ENCODE measurements around the gene PITPNC1. TPM values are rescaled to one million over a fixed set of nuclear protein-coding genes. Genes with fewer than 3 reads are reported as not detected.
"Not testable (repeated sequence)": the region's sequence is repeated elsewhere in the genome, so short reads cannot be mapped to it uniquely, and the experiment has no call there.

The PITPNC1 gene
- total RNA-seq, 1 donor from 2014 or later, result 47.1 TPM

DNA sequence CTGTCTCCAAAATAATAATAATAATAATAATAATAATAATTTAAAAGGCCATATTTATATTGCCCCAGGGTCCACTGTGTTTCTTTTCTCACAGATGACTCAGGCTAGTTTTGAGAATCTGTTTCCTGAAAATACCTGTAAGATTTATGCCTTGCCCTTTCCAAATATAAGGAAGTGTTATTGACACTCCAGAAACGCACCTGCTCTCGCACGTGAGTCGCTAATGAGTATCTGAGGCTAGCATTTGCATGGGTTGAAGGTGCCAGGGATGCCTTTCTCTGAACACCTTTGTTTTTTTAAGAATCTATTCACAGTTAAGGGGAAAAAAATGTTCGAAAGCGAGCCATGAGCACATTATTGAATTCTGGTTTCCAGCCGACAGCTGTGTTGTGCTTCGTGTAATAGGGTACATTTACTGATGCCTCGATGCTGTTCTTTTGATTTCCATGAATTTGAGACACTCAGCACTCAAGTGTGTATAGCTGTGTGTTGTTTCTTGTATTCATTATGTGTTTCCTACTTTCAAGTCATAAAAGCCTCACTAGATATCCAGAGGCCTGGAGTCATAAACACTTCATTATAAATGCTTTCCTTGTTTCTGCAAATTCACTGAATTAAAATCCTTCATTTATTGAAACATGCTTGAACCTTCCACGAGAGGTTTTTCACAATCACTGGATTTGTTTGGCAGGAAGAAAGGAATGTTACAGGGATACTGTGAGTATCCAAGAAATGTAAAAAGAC is 295.7 kb downstream of the PITPNC1 start:
- no peak for DNase-seq (ENCODE audit: low spot score)

- no peak for DNase-seq (ENCODE audit: low spot score)
Observed at GRCh38 chr17:67675481-67675880, 298.4 kb downstream of the PITPNC1 start.

GRCh38 chr17:67676305-67676704 is 299.2 kb downstream of the PITPNC1 start:
- DNase-seq (ENCODE audit: low spot score), result no peak

DNA sequence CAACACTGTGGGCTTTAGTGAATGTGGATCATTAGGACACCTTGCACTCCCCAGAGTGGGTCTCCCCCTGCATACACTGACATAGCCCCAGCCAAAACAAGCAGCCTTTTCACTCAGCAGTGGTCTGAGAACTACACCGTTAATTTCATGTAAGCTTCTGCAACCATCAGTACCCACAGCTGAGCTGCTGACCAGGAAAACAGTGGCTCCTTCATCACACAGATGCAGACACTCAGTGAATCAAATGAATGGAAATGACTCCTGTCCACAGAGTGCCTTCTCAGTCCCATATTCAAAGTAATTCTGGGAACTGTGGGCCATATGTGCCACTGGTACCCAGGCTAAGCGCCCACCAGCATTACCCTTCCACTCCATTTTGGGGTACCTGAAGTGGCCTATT is 301.3 kb downstream of the PITPNC1 start:
- DNase-seq (ENCODE audit: low spot score), result no peak

DNA sequence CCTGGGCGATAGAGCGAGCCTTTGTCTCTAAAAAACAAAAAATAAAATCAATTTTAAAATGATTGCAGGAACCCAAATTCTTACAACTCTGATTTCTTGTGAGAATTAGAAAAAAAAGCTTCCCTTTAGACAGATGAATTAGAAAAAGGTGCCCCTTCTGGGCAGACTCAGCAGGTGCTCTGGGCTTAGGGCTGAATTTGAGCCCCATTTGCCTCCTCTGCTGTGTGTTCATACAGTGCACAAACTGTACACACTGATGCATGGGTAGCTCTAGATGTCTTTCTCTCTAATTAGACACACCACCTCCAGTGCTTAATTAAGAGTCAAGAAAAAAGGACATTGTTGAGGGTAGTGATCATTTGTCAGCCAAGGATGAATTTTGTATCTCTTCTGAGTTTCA is 302.1 kb downstream of the PITPNC1 start:
- no peak for DNase-seq (ENCODE audit: low spot score)

- DNase-seq (ENCODE audit: low spot score), result no peak
Observed at GRCh38 chr17:67679721-67680120, 302.6 kb downstream of the PITPNC1 start.

- DNase-seq (ENCODE audit: low spot score), result no peak
Observed at GRCh38 chr17:67680445-67681224, 303.6 kb downstream of the PITPNC1 start.

DNA sequence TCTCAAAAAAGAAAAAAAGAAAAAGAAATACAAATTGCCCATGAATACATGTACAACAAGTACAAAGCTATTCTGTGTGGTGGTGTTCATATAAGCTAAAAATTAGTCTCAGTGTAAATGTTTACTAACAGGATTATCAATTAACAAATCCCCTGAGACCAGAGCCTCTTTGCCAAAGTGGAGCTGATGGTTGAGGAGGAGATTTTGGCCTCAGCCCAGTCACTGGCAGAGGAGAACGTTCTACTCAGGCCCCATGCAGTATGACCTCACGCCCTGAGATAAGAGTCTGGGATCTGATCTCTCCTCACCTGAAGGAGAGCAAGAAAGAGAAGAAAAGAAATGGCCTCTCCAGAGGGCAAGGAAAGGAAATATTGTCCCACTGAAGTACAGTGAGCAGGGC is 305.1 kb downstream of the PITPNC1 start:
- DNase-seq (ENCODE audit: low spot score), result no peak

- no peak for DNase-seq (ENCODE audit: low spot score)
Observed at GRCh38 chr17:67685351-67685750, 308.3 kb downstream of the PITPNC1 start.

DNA sequence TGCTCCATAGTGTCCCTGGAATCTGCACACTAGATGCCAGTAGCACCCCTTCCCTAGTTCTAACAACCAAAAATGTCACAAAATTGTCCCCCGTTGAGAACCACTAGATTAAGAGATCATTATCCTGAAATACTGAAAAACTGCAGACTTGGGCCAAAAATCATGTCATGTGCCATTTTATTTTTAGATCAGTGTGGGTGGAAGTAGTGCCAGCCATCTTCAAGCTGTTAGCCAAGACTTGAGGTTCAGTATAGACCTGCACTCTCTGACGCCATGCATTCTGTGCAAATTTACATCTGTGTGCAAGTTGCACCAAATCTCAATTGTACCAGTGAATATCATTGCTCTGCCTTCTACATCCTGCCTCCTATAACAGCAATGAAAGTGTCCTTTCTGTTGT is 309.2 kb downstream of the PITPNC1 start:
- DNase-seq (ENCODE audit: low spot score), result no peak

DNA sequence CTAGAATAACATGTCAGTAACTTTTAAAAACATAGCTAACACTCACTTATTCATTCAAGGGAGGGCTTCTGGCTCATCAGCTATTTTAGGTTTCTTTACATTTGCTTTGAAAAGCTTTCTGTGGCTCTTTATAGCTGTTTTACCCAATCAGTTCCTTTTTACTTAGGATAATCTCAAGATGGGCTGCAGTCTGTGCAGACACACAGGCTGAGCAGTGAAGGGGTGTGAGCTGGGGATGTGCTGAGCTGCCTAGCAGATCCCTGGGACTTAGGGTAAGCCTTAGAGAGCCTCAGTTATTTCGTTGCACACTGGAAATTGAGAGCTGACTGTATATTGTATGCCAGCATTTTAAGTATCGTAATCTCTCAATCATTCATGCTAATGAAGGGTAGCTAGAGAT is 310.4 kb downstream of the PITPNC1 start:
- DNase-seq (ENCODE audit: low spot score), result no peak

DNA sequence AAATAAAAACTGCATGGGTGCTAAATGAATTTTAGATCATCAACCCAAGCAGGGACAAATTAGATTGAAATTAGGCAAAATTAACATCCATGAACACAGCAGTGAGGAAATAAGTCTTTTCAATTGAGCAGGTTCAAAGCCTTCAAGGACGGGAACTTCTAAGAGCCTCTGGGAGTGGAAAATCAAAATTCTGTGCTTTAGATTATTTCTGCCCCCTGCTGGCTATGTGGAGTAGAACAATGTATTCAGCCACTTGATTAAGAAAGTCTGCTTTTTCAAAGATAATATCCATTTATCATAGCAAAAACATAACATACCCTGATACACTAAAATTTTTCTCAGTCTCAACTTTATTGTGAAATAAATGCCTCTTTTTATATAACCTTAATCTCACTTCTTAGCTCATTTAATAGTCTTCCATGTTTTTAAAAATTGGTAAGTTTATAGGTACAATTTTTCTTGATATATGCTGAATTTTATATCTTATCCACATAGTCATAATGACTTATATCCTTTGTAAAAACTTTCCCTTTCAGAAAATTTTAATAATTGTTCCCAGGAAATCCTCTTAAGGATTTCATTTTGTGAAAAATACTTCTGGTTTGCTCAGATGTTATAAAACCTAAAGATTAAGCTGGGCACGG is 312.6 kb downstream of the PITPNC1 start:
- DNase-seq (ENCODE audit: low spot score), result no peak

DNA sequence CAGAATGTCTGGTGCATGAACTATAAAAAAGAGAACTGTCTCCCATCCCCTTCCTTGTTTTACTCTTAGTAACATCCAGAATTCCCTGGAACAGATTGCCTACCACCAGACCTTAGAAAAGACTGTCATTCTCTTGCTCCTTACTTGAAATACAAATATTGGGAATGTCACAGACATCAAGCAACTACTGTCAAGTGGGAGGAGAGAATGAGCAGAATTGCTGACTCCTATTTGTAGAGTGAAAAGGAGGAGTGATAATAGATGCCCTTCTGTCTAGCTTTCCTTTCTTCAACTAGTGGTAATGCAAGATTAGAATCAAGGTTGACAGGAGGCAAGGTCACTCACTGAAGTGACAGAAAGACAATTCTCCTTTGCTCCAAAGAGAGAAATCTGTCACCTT is 316.7 kb downstream of the PITPNC1 start:
- no peak for DNase-seq (ENCODE audit: low spot score)

DNA sequence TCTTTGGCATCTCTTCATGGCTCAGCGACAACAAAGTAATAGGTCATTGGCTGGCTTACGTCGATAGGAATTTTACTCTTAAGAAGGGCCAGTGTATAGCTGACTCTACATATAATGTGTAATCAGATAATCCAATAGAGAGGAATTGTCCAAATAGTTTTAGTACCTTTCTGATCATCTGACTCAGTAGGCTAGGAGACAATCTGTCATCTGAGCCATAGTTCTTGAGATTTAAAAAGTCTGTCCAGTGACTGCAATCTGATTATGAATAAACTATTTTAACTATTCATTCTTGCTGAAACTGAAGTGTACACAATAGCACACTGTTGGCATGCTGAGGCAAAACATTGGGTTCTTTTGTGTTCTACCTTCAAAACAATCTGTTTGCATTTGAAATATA is 319.3 kb downstream of the PITPNC1 start:
- DNase-seq (ENCODE audit: low spot score), result no peak

- no peak for DNase-seq (ENCODE audit: low spot score)
Observed at GRCh38 chr17:67696853-67697498, 319.9 kb downstream of the PITPNC1 start.

DNA sequence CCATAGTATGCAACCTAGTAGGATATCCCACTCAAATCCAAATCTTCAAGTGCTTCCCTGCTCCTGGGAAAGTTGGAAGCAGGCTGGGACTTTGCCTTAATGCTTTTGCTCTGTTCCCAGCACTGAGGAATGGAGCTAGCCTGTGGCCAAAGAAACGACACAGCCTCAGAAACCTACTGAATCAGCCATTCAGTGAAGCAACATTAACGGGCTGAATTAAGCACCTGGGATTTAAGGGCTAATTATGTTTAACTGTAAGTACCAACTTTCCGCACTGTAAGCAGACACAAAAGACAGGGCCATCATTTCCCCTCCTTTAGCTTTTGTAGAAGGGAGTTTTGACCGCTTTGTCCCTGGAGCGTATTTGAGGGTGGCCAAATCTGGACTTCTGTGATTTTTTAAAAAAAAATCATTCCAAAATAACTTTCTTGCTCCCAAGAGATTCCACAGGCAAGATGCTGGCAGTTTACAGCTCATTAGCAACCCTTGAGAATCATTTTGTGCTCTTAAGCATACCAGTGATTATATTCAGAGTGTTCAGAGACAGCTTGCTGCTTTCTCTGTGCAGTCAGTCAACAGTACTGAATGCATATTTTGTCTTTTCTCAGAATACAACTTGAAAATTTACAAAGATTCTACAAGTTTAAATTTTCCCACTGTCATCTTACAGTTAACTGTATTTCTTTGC is 323.1 kb downstream of the PITPNC1 start:
- DNase-seq (ENCODE audit: low spot score), result no peak

DNA sequence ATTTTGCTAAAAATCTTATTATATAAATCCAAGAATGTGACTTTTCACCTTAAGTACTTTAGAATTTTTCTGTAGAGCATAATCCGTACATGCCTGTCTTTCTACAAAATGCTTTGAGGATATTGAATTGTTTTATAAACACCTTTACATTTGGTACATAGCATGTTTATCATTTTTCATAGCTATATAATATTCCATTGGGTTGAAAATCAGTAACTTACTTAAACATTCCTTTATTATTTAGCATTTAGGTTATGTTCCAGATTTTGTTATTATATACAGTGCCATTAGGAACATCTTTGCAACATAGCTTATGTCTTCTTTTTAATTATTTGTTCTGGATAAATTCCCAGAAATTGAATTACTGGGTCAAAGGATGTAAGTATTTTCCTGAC is 323.6 kb downstream of the PITPNC1 start:
- DNase-seq (ENCODE audit: low spot score), result no peak

DNA sequence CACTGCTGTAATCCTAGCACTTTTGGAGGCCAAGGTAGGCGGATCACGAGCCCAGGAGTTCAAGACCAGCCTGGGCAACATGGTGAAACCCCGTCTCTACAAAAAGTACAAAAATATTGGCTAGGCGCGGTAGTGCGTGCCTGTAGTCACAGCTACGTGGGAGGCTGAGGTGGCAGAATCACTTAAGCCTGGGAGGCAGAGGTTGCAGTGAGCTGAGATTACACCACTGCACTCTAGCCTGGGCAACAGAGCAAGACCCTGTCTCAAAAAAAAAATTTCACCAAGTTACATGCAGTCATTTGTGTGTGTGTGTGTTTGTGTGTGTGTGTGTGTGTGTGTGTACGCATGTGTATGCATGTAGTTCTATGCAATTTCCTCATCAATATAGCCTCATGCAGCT is 325.8 kb downstream of the PITPNC1 start:
- DNase-seq (ENCODE audit: low spot score), result not testable (repeated sequence)

- DNase-seq (ENCODE audit: low spot score), result no peak
Observed at GRCh38 chr17:67707442-67707841, 330.4 kb downstream of the PITPNC1 start.

- no peak for DNase-seq (ENCODE audit: low spot score)
Observed at GRCh38 chr17:67708378-67708777, 331.3 kb downstream of the PITPNC1 start.

GRCh38 chr17:67711916-67712315 is 334.8 kb downstream of the PITPNC1 start:
- DNase-seq (ENCODE audit: low spot score), result no peak

All from mesenteric fat pad (tissue), 1 donor.